HG03064 (cell line): Measurements from ENCODE around the gene ITGBL1.

Experiments used
- ATAC-seq: cut with Tn5 transposase; IDR thresholded peaks from one replicate; pipeline ENCODE4 v1.9.1; 2021; ENCODE audit warnings: low read depth; ENCODE audit not compliant: unreplicated experiment

Gene ITGBL1

GRCh38 chr13:101686003-101686402 lies 233.5 kb downstream of the ITGBL1 start:
- no peak for ATAC-seq

GRCh38 chr13:101690871-101691270 lies 238.4 kb downstream of the ITGBL1 start:
- no peak for ATAC-seq

- no peak for ATAC-seq
These were observed 238.9 kb downstream of the ITGBL1 start for GRCh38 chr13:101691341-101691860.

- ATAC-seq: no peak
These were observed 243.5 kb downstream of the ITGBL1 start for GRCh38 chr13:101695870-101696516.

- ATAC-seq: no peak
These were observed 245.3 kb downstream of the ITGBL1 start for GRCh38 chr13:101697745-101698144.

- ATAC-seq: no peak
These were observed 245.9 kb downstream of the ITGBL1 start for GRCh38 chr13:101698400-101698799.

- ATAC-seq: no peak
These were observed 248.1 kb downstream of the ITGBL1 start for GRCh38 chr13:101700598-101700997.

GRCh38 chr13:101703081-101703480 lies 250.6 kb downstream of the ITGBL1 start:
- ATAC-seq: no peak

- no peak for ATAC-seq
These were observed 251.4 kb downstream of the ITGBL1 start for GRCh38 chr13:101703838-101704237.

GRCh38 chr13:101706651-101707050 lies 254.2 kb downstream of the ITGBL1 start:
- no peak for ATAC-seq

GRCh38 chr13:101707659-101708058 lies 255.2 kb downstream of the ITGBL1 start:
- no peak for ATAC-seq

- no peak for ATAC-seq
These were observed 255.6 kb downstream of the ITGBL1 start for GRCh38 chr13:101708115-101708514.

GRCh38 chr13:101709952-101710351 lies 257.5 kb downstream of the ITGBL1 start:
- ATAC-seq: no peak

GRCh38 chr13:101711307-101712025 lies 259.0 kb downstream of the ITGBL1 start:
- no peak for ATAC-seq

- ATAC-seq: no peak
These were observed 259.5 kb downstream of the ITGBL1 start for GRCh38 chr13:101712026-101712348.

GRCh38 chr13:101714195-101714594 lies 261.7 kb downstream of the ITGBL1 start:
- ATAC-seq: no peak

GRCh38 chr13:101717353-101717752 lies 264.9 kb downstream of the ITGBL1 start:
- no peak for ATAC-seq

GRCh38 chr13:101718496-101718895 lies 266.0 kb downstream of the ITGBL1 start:
- ATAC-seq: no peak

- no peak for ATAC-seq
These were observed 274.2 kb downstream of the ITGBL1 start for GRCh38 chr13:101726681-101727080.

- ATAC-seq: no peak
These were observed 274.6 kb downstream of the ITGBL1 start for GRCh38 chr13:101727118-101727517.

- no peak for ATAC-seq
These were observed 275.5 kb downstream of the ITGBL1 start for GRCh38 chr13:101728021-101728420.

GRCh38 chr13:101728615-101729014 lies 276.1 kb downstream of the ITGBL1 start:
- ATAC-seq: no peak
